ENCODE data around the gene PPP1R16B. TPM values are rescaled to one million over a fixed set of nuclear protein-coding genes. Genes with fewer than 3 reads are reported as not detected.

Gene PPP1R16B
- total and polyA plus RNA-seq, 9 donors: 0.92 to 56.4 (median 2.9) TPM

GRCh38 chr20:38836991-38837390 is 31.5 kb downstream of the PPP1R16B start:
- WGBS, 3 donors: 76 to 79% (median 78%) methylated on average over 4 of the region's 4 CpGs
- Histone ChIP-seq H3K9me3 (no peaks in the 10 kb centered on the region), H3K27me3 (no peaks in the 10 kb centered on the region), H3K4me3 (no peak overlapping the region), H3K27ac (no peak overlapping the region), H3K36me3 (no peaks in the 10 kb centered on the region), H3K4me1 (ENCODE audit: insufficient read depth) (no peaks in the 10 kb centered on the region)
- TF ChIP-seq CTCF (IDR thresholded peaks at IDR 0.05) (no peak), EP300 (IDR thresholded peaks at IDR 0.05) (no peak), POLR2A (IDR thresholded peaks at IDR 0.05) (no peak)
- DNase-seq: no peak
- intact Hi-C loops (cut with DNase I): loop anchor here in 1 of 4 donors (1.0 kb wide), 1 partner anchor 32 kb away; the partner anchor contains the start of gene PPP1R16B

GRCh38 chr20:38838326-38838725 is 32.8 kb downstream of the PPP1R16B start:
- H3K27me3 ChIP-seq: no peaks in the 10 kb centered on the region
- intact Hi-C loops (cut with DNase I): no loop called here
- WGBS, 3 donors: 71 to 82% (median 75%) methylated on average over 8 of the region's 8 CpGs

GRCh38 chr20:38839563-38839962 is 34.1 kb downstream of the PPP1R16B start:
- no peak for TF ChIP-seq CTCF (IDR thresholded peaks at IDR 0.05)
- no peak for TF ChIP-seq POLR2A (IDR thresholded peaks at IDR 0.05)
- no peak for TF ChIP-seq EP300 (IDR thresholded peaks at IDR 0.05)
- WGBS, 3 donors: 61 to 75% (median 70%) methylated on average over 4 of the region's 4 CpGs
- DNase-seq: no peak
- H3K9me3 ChIP-seq: no peaks in the 10 kb centered on the region
- H3K27ac ChIP-seq: no peak overlapping the region
- no peaks in the 10 kb centered on the region for H3K27me3 ChIP-seq
- intact Hi-C loops (cut with DNase I): no loop called here
- H3K36me3 ChIP-seq: no peaks in the 10 kb centered on the region
- H3K4me1 ChIP-seq (ENCODE audit: insufficient read depth): no peaks in the 10 kb centered on the region
- no peak overlapping the region for H3K4me3 ChIP-seq

More at GRCh38 chr20:38838326-38838725, 32.8 kb downstream of the PPP1R16B start:
- H3K4me3 ChIP-seq: no peak overlapping the region
- no peaks in the 10 kb centered on the region for H3K36me3 ChIP-seq
- H3K27ac ChIP-seq: no peak overlapping the region
- H3K4me1 ChIP-seq (ENCODE audit: insufficient read depth): no peaks in the 10 kb centered on the region
- TF ChIP-seq EP300 (IDR thresholded peaks at IDR 0.05) (no peak), CTCF (IDR thresholded peaks at IDR 0.05) (no peak), POLR2A (IDR thresholded peaks at IDR 0.05) (no peak)
- no peak for DNase-seq
- H3K9me3 ChIP-seq: no peaks in the 10 kb centered on the region

DNA sequence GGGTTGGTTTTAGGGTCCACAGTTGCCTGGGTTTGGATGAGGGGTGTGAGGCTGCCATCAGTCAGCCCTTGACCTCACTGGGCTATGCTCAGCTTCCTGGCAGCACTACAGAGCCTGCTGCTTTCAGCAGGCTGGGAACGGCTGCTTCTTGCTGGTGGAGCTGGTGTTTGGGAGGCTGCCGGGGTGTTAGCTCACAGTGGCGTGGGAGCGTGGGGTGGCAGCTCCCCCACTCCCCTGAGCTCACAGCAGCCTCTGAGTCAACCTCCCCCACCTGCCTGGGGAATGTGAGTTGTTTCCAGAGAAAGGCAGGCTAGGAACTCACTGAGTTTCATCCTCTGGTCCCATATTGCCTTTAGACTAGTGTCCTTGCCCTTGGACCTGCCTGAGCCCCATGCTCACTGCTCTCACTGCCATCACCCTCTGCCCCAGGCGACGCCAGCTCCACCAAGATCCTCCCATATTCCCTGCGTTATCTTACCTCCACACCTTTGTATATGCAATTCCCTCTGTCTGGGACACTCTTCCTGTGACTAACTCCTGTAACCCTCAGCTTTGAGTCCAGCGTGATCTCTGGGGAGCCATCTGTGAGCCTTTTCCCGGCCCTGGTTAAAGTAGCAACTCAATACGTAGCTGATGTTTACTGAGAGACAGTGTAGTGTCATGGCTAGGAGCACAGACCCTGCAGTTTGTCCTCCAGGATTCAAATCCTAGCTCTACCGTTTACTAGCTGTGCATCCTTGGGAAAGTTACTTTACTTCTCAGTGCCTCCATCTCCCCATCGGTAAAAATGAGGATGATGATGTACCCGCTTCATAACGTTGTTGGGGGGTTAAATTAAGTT is 34.8 kb downstream of the PPP1R16B start:
- Histone ChIP-seq H3K9me3 (no peaks in the 10 kb centered on the region), H3K27me3 (no peaks in the 10 kb centered on the region), H3K36me3 (no peaks in the 10 kb centered on the region), H3K4me3 (no peak overlapping the region), H3K4me1 (ENCODE audit: insufficient read depth) (no peaks in the 10 kb centered on the region), H3K27ac (no peak overlapping the region)
- no peak for TF ChIP-seq POLR2A (IDR thresholded peaks at IDR 0.05)
- no peak for TF ChIP-seq EP300 (IDR thresholded peaks at IDR 0.05)
- TF ChIP-seq CTCF (IDR thresholded peaks at IDR 0.05): no peak
- WGBS, 3 donors: 32 to 45% (median 37%) methylated on average over 14 of the region's 14 CpGs
- intact Hi-C loops (cut with DNase I): no loop called here
- no peak for DNase-seq

Data from ovary (tissue), 9 donors.